ENCODE measurements around the gene EZH2.

The EZH2 gene

DNA sequence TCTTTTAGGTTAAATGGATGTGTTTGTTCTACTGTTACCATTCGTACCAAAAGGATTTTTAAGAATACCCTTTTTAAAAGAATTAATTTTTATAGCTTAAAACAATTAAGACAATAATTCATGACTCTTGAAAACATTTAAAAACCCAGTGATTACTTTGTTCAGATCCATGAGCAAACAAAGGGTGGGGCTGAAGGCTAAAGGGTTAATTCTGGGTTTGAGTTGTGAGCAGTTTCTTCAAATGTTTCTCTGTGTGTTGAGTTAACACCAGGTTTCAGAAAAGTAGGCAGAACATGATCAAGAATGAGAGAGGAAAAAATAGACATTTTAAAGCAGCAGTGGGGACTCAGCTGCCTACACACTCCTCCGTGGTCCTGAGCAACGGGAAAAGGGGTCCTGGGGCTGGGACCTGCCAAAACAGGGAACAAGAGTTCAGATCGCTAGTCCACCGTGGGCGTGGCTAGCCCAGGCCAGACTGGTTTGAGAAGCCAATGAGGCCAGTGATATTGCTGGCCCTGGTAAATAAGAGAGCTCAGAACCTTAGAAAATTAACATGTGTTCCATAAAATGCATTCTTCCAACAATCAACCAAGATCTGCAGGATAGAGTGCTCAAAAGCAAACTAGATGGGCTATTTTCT lies 14.9 kb upstream of the EZH2 start:
- no peak for DNase-seq (ENCODE audit: low read depth)

DNA sequence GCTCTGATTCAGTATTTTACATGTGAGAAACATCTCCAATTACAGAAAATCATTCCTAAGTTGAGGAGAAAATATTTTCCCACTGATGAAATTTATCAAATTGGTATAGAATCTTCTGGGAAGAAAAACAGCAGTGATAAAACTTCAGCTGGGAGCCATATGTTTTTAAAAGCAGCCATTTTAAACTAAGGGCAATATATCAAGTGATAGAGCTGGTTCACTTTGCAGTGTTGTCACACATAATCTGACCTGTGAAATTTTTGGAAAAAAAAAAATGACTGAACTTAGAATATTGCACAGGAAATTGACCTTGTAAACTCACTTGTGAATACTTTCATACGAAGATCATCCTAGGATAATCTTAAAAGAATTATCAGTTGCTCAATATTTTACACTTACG lies 10.5 kb upstream of the EZH2 start:
- DNase-seq (ENCODE audit: low read depth) = no peak

DNA sequence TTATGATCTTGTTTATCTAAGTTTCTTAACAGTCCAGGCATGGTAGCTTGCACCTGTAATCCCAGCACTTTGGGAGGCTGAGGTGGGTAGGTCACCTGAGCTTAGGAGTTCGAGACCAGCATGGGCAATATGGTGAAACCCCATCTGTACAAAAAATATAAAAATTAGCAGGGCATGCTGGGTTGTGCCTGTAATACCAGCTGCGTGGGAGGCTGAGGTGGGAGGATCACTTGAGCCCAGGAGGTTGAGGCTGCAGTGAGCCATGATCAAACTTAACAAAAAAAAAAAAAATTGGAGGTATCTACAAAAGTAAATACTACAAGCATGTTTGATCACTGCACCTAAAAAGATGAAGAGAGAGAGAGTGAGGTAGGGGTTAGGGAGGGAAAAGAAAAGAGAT lies 9.0 kb upstream of the EZH2 start:
- no peak for DNase-seq (ENCODE audit: low read depth)

DNA sequence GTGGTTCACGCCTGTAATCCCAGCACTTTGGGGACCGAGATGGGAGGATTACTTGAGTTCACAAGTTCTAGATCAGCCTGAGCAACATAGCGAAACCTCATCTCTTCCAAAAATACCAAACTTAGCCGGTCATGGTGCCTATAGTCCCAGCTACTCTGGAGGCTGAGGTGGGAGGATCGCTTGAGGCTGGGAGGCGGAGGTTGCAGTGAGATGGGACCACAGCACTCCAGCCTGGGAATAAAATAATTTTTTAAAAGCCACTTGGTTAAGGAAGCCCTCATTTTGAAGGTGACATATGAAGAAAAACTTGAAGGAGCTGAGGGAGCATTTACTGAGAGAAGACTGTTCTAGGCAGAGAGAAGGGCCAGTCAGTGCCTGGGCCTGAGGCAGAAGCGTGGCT lies 4.2 kb upstream of the EZH2 start:
- no peak for DNase-seq (ENCODE audit: low read depth)

DNA sequence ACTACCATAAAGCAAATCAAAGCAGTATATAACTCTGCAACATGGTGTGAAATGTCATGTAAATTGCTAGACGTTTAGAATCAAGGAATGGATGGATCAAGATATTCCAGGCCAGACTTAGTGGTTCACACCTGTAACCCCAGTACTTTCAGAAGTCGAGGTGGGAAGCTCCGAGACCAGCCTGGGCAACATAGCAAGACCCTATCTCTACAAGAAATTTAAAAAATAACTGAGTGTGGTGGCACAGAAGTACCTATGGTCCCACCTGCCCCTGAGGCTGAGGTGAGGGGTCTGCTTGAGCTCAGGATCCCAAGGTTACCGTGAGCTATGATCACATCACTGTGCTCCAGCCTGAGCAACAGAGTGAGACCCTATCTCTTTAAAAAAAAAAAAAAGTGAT lies 2.8 kb upstream of the EZH2 start:
- DNase-seq (ENCODE audit: low read depth) = no peak

DNA sequence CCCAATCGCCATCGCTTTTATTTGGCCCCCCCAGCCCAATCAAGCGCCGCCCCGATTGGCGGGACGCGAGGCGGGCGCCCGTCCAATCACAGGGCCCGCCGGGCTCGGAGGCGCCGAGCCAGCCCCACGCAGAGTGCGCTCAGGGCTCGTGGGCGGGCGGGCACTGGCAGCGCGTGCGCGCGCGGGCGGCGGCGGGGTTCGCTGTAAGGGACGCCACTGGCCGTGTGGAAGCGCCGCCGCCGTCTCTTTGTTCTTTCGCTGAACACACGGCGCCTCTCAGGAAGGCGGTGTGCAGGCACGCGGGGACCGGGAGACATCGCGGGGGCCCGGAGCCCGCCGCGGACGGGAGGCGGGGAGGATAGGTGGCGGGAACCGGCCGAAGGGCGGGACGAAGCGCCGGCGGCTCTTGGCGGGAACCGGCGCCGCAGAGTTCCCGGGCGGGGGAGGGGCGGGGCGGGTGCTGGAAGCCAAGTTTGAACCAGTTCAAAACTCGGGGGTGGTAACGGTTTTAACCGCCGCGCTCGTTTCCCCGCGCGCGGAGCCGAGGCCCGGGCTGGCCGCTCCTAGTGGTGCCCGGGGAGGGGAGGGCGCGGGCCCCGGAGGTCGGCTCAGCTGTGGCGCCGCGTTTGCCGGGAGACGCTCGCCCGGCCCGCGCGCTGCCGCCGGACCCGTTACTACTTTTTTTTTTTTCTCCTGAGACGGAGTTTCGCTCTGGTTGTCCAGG lies 370 bp upstream of the EZH2 start:
- peak; percentile 40 for DNase-seq (ENCODE audit: low read depth)

DNA sequence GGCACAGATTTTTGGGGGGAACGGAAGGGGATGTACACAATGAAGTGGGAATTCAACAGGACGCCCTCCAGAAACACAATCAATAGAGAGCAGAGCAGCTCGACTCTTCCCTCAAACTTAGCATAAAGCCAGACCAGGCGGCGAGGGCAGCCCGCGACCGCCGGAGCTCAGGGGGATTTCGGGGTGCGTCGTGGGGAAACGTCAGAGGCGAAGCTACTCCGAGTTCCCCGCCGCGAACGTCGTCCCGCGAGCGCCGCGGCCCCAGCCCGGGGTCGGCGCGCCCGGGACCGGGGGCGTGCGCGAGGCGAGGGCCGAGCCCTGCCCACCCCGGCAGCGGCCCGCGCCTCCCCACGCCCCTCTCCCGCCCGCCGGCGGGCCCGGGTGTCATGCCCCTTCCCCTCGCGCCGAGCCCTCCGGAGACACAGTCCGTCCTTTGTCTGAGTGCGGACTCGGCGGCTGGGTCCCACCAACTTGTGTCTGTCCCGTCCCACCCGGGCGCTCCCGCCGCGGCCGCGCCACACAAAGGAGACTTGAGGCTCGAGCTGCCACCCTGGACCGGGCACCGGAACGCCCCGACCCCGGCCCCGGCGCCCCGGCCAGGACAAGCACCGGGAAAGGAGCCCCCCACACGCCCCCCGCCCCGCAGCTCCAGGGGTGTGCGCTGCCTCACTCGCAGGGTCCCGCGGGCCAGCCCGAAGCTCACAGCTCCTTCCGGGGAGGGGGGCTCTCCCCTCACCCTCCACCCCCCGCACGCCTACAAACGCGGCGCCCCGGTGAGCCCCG lies 634 bp downstream of the EZH2 start:
- no peak for DNase-seq (ENCODE audit: low read depth)

DNA sequence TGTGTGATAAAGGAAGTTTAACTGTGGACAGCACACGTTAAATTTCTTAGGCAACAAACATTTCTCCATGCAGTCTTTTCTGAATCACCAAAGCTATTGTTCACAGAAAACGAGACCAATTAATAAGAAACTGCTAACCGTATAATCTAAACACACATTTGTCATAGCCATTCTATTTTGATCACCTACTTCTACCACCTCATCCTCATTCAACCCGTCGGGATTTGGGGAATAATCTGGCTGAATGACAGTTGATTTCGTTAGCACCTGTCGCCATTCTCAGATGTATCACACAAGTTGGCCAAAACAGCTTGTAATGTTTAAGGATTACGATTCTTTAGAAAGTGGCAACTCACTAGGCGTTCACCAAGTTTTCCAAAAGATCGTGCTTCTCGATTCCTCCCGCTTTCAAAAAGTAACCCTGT lies 1.2 kb downstream of the EZH2 start:
- DNase-seq (ENCODE audit: low read depth) = no peak

DNA sequence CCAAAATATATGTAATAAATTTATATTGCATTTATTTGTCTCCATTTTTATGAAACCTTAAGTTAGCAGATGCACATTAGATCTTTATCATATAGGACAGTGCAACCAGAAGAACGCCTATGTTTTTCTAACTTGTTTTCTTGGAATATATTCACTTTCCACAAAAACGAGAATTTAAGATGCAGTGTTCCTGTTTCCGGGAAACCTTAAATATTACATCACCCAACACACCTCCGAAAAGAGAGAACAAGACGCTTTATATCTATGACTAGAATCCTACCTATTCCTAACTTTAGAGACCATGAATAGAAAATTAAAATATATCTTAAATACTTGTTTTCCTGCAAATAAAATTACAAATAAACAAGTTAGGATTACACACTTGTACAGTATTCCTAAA lies 1.9 kb downstream of the EZH2 start:
- no peak for DNase-seq (ENCODE audit: low read depth)

DNA sequence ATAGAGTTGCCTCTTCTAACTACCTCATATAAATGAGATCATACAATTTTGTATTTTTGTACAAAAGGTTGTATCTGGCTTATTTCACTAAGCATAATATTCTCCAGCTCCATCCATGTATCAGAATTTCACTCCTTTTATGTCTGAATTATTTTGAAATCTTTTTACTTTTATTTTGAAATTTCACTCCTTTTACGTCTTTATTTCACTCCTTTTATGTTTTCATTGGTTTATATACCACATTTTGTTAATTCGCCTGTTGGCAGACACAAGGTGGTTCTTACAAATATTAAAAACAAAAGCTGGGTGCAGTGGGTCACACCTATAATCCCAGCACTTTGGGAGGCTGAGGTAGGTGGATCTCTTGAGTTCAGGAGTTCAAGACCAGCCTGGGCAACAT lies 5.8 kb downstream of the EZH2 start:
- DNase-seq (ENCODE audit: low read depth) = no peak

DNA sequence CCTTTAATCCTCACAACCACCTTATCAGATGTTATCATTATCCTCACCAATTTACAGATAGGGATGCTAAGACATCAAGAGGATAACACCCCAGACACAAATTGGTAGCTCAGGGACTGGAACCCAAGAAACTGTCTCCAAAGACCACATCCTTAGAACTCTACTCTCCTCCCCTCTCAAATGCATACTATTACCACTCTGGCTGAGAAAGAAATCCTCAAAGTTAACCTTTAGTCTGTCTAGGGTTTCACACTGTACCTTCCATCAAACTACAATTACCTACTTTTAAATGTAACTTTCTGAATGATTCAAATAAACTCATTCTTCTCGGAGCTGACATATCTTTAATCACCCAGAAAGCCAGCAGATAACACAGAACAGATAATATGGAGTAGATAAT lies 6.6 kb downstream of the EZH2 start:
- no peak for DNase-seq (ENCODE audit: low read depth)

DNA sequence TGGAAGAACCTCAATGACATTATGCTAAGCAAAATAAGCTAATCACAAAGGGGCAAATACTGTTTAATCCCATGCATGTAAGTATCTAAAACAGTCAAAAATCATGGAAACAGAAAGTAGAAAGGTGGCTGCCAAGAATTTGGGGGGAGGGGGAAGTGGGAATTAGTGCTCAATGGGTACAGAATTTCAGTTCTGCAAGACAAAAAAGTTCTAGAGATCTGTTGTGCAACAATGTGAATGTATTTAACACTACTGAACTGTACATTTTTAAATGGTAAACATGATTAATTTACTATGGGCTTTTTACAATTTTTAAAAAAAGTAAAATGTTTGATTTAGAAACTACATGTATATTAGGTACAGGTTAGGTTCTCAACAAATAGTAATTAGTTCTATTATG lies 11.9 kb downstream of the EZH2 start:
- DNase-seq (ENCODE audit: low read depth) = no peak

DNA sequence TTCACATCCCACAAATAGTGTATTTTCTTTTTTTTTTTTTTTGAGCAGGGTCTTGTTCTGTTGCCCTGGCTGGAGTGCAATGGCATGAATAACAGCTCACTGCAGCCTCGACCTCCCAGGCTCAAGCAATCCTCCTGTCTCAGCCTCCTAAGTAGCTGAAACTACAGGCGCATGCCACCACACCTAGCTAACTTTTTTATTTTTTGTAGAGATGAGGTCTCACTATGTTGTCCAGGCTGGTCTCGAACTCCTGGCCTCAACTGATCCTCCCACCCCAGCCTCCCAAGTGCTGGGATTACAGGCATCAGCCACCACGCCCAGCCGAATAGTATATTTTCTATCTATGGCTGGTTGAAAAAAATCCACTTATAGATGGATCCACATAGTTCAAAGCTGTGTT lies 12.5 kb downstream of the EZH2 start:
- DNase-seq (ENCODE audit: low read depth) = no peak

DNA sequence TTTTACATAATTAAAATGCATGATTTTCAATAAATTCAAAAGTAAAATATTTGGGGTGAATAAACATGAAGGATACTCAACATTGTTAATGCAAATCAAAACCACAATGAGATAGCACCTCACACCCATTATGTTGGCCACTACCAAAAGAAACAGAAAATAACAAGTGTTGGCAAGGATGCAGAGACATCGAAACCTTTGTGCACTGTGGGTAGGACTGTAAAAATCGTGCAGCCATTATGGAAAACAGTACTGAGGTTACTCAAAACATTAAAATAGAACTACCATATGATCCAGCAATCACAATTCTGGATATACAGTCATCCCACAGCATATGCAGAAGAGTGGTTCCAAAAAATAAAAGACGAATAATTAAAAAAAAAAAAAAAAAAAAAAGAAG lies 13.1 kb downstream of the EZH2 start:
- DNase-seq (ENCODE audit: low read depth) = no peak

DNA sequence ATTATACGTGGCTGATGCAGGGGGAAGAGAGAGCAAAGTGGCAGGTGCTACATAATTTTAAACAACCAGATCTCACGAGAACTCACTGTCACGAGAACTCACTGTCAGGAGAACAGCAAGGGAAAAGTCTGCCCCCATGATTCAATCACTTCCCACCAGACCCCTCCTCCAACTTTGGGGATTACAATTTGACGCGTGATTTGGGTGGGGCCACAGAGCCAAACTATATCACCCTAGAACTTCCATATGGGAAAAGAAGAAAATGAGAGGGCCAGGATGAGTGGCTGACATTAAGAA lies 15.8 kb downstream of the EZH2 start:
- no peak for DNase-seq (ENCODE audit: low read depth)

DNA sequence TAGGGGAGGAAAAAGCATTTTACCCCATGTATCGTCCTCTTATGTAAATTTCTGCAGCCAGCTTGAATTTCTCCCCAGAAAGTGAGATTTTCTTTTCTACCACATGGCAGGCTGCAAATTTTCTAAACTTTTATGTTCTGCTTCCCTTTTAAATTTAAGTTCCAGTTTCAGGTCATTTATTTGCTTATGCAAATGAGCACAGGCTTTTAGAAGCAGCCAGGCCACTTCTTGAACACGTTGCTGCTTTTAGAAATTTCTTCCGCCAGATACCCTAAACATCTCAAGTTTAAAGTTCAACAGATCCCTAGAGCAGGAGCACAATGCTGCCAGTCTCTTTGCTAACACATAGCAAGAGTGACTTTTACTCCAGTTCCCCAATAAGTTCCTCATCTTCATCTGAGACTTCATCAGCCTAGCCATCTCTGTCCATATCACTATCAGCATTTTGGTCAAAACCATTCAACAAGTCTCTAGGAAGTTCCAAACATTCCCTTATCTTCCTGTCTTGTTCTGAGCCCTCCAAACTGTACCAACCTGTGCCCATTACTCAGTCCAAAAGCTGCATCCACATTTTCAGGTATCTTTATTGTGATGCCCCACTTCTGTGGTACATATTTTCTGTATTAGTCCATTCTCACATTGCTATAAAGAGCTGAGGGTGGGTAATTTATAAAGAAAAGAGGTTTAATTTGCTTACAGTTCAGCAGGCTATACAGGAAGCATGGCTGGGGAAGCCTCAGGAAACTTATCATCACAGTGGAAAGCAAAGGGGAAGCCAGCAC lies 16.3 kb downstream of the EZH2 start:
- no peak for DNase-seq (ENCODE audit: low read depth)

DNA sequence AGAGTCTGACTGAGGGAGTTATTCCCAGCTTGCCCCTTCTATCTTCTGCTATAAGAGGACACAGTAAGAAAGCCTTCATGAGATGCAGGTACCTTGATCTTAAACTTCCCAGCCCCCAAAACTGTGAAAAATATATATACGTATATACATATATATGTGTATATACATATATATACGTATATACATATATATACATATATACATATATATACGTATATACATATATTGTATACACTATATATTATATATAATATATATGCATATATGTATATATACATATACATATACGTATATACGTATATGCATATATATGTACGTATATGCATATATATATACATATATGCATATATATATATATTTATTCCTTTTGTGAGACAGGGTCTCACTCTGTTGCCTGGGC lies 17.7 kb downstream of the EZH2 start:
- DNase-seq (ENCODE audit: low read depth) = no peak

DNA sequence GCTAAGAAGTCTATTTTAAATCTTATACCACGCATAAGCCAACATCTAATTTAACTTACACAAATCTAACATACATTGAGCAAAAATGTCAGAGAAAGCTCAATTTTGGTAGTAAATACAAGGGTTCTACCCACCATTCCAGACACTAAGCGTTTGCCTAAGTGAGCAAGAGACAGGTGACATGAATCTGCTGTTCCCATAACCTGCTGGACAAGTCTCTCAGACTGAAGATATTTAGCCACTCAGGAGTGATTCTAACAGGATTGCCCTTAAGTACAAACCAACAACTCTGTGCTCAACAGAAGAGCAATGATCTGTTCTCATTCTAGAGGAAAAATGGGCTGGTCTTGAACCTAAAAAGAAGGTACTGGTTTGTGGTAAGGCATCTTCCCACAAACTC lies 18.8 kb downstream of the EZH2 start:
- DNase-seq (ENCODE audit: low read depth) = no peak

DNA sequence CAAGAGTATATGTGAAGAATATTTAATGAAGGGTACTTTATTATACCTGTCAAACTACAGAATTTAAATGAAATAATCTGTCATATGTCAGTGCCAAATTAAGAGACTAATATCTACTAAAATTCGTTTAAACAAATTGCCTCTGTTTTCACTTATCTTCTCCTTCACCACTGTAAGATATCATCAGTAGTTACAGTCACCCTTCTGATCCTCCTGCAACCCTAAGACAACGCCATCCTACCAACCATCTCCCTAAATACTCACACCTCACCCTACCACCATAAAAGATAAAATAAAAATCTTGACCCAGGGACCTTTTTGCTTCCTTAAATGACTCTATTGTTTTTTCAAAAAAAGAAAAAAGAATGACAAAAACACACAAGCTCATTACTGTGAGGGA lies 20.8 kb downstream of the EZH2 start:
- no peak for DNase-seq (ENCODE audit: low read depth)

DNA sequence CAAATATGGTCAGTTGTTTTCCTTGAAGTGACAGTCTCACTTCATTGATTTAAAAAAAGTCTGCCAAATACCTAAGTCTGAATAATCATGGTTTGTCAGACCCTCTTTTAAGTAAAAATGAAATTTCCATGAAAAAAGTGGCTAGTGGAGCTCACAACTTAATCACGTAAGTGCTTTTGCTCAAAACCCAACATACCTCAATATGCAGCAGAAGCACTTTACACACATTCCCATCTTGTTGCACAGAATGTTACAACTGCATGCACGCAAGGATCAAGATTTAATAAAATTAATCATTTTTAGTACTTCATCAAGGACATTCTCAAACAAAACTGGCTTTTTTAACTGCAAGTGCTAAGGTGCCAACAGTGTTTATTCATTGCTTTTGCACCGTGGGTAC lies 21.6 kb downstream of the EZH2 start:
- DNase-seq (ENCODE audit: low read depth) = no peak

DNA sequence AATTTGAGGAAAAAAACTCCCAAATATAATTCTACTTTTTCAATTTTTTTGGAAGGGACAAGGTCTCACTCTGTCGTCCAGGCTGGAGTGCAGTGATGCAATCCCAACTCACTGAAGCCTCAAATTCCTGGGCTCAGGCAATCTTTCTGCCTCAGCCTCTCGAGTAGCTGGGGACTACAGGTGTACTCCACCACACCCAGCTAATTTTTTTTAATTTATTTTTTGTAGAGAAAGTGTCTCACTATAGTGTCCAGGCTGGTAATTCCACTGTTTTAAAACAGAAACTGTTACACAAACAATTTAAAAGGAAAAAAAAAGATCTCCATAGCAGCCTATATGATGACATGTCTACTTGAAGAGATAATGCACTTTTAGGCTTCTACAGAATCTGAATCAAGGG lies 25.6 kb downstream of the EZH2 start:
- no peak for DNase-seq (ENCODE audit: low read depth)

DNA sequence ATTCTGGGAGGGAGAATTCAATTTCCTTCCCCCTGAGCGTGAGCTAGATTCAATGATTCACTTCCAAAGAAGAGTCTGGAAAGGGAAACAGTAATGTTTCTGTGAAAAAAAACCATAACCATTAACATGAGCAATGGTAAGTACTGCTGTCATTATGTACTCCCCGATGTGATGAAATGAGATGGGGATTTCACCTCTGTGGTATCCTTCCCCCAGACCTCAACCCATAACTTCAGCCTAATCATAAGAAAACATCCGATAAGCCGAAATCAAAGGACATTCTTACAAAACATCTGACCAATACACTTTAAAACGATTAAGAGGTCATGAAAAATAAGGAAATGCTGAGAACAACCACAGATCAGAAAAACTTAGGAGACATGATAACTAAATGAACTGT lies 27.2 kb downstream of the EZH2 start:
- DNase-seq (ENCODE audit: low read depth) = no peak

DNA sequence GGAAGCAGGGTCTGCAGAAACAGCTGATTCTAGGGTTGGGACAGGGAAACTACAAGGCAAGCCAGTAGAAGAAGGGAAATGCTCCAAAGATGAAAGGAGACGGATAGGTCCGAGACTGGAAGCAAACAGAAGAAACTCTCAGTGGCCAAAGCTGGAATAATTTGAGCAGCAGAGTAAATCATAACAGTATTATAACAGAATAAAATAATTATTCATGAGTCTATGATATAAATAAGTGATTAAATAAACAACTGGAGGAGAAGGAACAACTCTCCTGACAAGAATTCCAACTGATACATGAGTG lies 27.6 kb downstream of the EZH2 start:
- no peak for DNase-seq (ENCODE audit: low read depth)

Measured in HS-27A (cell line).